GM21390 (cell line): Measurements from ENCODE around the gene CYP17A1.
"Not testable (repeated sequence)": the region's sequence is repeated elsewhere in the genome, so short reads cannot be mapped to it uniquely, and the experiment has no call there.

Experiments
- ATAC-seq: cut with Tn5 transposase; IDR thresholded peaks from one replicate; pipeline ENCODE4 v1.9.1; 2021; ENCODE audit not compliant: unreplicated experiment

The CYP17A1 gene

GRCh38 chr10:102838276-102838927 lies 1.2 kb upstream of the CYP17A1 start:
- not testable (repeated sequence) for ATAC-seq

GRCh38 chr10:102835007-102835482 lies 2.2 kb downstream of the CYP17A1 start:
- peak; percentile 70 for ATAC-seq

- ATAC-seq, result no peak
Measured at GRCh38 chr10:102834143-102834542, 3.1 kb downstream of the CYP17A1 start.

GRCh38 chr10:102832987-102833386 lies 4.2 kb downstream of the CYP17A1 start:
- no peak for ATAC-seq

GRCh38 chr10:102832248-102832647 lies 5.0 kb downstream of the CYP17A1 start:
- no peak for ATAC-seq

GRCh38 chr10:102831322-102832071 lies 5.7 kb downstream of the CYP17A1 start:
- ATAC-seq, result no peak

GRCh38 chr10:102827597-102827975 lies 9.6 kb downstream of the CYP17A1 start:
- no peak for ATAC-seq

GRCh38 chr10:102826148-102826796 lies 10.9 kb downstream of the CYP17A1 start:
- no peak for ATAC-seq

- ATAC-seq, result no peak
Measured at GRCh38 chr10:102824664-102825063, 12.5 kb downstream of the CYP17A1 start.

- ATAC-seq, result no peak
Measured at GRCh38 chr10:102822222-102822621, 15.0 kb downstream of the CYP17A1 start.

- not testable (repeated sequence) for ATAC-seq
Measured at GRCh38 chr10:102820008-102820407, 17.2 kb downstream of the CYP17A1 start.

GRCh38 chr10:102819054-102819453 lies 18.2 kb downstream of the CYP17A1 start:
- no peak for ATAC-seq

- no peak for ATAC-seq
Measured at GRCh38 chr10:102817175-102817574, 20.0 kb downstream of the CYP17A1 start.

- ATAC-seq, result no peak
Measured at GRCh38 chr10:102815790-102816549, 21.2 kb downstream of the CYP17A1 start.

GRCh38 chr10:102814873-102815661 lies 22.1 kb downstream of the CYP17A1 start:
- ATAC-seq, result no peak

- no peak for ATAC-seq
Measured at GRCh38 chr10:102814453-102814871, 22.8 kb downstream of the CYP17A1 start.

- ATAC-seq, result no peak
Measured at GRCh38 chr10:102813734-102814452, 23.3 kb downstream of the CYP17A1 start.

- ATAC-seq, result no peak
Measured at GRCh38 chr10:102813017-102813541, 24.1 kb downstream of the CYP17A1 start.

GRCh38 chr10:102812231-102812876 lies 24.9 kb downstream of the CYP17A1 start:
- no peak for ATAC-seq
